GM19025 (cell line): ENCODE results near the gene IFI35.
"Not testable (repeated sequence)": the region's sequence is repeated elsewhere in the genome, so short reads cannot be mapped to it uniquely, and the experiment has no call there.

ENCODE experiments used
- ATAC-seq: cut with Tn5 transposase; IDR thresholded peaks from one replicate; pipeline ENCODE4 v1.9.1; 2021; ENCODE audit warnings: mild to moderate bottlenecking, low read depth, moderate library complexity; ENCODE audit not compliant: unreplicated experiment

Gene IFI35

DNA sequence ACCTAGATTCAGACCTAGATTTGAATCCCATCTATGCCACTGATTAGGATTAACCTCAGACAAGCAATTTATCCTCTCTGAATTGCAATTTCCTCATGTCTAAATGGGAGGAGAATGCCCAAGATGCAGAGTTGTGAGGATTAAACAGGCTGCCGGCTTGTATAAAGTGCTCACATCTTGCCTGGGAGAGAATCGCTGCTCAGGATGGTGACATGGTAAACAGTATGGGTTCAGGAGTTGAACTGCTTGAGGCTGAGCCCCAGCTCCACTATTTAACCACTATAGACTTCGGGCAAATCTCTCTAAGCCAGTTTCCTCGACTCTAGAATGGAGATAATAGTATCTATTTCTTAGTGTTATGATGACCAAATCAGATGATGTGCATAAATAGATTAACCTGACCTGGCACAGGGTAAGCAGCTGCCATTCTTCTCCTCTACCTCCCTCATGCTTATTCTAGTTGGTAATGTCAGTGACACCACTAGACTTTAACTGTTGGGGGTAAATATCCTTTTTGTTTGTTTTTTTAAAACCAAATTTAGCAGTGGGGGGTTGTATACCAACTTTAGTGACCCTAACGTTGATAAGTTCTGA, 9.1 kb upstream of the IFI35 start:
- ATAC-seq = no peak

DNA sequence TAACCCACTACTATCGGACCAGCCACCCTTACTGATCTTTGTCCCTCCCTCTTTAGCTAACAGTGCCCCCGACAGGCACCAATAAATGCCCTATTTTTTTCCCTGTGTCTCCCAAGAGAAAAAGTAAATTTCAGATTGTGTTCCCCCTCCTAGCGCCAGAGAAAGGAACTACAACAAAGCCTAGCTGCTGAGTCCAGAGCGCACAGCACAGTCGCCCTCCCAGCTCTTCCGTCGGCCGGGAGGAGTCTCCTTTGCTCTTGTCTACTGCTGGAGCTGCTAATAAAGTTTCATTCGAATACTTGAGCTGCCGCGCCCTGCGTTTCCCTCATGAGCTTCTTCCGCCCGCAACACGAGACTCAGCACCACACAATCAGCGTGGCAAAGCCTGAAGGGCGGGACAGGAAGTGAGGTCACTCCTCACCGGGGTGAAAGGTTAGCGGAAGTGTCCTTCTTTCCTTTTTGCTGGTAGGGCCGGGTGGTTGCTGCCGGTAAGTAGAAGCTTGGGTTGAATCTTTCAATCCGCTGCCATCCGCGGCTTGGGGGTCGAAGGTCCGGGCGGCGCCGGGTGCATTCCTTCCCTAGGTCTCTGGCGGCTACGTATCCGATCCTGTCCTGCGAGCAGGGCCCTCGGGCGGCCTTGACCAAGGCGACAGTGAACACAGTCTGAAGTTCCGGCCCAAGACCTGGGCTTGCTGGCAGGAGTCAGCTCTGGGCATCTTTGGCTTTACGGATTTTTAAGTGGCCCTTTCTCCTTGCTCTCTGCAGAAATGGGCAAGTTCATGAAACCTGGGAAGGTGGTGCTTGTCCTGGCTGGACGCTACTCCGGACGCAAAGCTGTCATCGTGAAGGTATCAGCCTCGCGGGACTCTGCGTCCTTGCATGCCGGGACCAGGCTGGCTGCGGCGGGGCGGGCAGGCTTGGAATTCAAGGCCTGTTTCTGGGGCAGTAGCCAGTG, 8.3 kb upstream of the IFI35 start, which contains the start of gene RPL27:
Gene RPL27 (plus strand): TSS at position 436 of the 955 bp plus-strand sequence. CDS start 332 bp downstream, at position 768.
- peak; percentile 95 for ATAC-seq

DNA sequence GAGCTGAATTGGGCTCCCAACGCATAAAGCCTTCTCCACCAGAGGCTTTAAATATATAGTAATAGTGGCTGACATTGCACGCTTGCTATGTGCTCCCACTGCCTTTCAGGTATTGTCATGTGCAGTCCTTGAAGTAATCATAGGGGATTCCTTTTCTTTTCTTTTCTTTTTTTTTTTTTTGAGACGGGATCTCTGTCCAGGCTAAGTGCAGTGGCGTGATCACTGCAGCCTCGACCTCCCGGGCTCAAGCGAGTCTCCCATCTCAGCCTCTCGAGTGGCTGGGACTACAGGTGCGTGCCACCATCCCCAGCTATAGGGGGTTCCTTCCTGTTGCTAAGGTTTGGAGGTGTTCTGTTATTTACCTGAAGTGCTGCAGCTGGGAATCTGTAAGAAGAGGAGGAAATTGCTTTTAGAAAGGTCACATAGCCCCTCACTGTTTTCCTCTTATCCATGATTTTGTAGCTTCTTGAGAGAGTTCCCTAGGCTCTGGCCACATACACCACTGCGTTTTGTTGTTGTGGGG, 7.5 kb upstream of the IFI35 start:
- ATAC-seq = no peak

DNA sequence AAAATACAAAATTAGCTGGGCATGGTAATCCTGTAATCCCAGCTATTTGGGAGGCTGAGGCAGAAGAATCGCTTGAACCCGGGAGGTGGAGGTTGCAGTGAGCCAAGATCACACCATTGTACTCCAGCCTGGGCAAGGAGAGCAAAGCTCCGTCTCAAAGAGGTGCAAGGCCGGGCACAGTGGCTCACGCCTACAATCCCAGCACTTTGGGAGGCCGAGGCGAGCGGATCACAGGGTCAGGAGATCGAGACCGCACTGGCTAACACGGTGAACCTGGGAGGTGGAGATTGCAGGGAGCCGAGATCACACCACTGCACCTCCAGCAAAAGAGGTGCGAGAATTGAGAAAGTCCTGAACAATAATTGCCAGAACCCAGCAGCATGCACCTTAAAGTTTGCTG, 5.7 kb upstream of the IFI35 start:
- not testable (repeated sequence) for ATAC-seq

DNA sequence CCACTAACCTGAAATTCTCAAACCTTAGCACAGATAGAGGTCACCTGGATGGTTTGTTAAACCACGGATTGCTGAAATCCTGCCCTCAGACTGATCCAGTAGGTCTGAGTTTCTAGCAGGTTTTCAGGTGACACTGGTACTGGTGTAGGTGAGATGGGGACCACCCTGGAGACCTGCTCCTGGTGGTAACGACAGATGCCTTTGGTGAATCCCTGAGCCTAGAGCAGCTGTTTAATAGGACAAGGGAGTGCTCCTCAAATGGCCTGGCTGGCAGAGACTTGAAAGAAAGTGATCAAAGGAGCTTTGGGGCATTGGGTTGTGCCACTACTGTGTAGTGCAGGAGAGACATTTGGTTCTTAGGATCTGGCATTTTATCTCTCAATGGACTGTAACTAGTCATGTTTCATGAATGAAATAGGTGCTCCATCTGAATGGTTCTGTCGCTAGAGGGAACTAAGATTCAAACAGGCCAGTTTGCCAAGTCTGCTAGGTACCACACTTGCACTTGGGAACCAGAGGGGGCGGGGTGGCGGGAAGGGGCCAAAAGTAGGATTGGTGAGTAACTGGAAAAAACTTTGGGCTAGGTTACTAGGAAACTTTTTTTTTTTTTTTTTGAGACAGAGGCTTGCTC, 2.9 kb upstream of the IFI35 start:
- ATAC-seq = no peak

DNA sequence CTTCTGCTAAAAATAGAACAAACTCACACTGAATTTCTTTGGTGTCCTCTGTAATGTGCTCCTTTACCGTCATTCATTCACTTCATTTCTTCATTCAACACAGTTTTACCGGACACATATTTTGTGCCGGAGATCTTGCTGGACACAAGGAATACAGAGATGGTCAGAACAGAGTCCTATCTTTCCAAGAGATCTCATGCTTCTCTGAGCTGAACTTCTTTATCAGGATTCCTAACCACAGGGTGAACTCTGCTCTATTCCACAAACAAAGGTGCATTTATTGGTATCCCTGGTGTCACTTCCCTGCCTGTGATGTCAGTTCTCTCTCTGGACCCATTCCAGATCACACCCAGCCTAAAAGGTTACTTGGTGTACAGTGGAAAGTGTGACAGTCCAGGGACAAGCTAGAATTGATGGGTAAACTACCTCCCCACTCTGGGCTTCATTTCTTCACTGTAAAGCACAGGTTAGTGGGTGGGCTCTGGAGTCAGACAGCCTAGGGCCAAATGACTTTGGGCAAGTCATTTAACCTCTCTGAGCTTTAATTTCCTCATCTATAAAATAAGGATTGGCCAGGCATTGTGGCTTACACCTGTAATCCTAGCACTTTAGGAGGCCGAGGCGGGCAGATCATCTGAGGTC, 4.2 kb downstream of the IFI35 start:
- ATAC-seq = no peak

DNA sequence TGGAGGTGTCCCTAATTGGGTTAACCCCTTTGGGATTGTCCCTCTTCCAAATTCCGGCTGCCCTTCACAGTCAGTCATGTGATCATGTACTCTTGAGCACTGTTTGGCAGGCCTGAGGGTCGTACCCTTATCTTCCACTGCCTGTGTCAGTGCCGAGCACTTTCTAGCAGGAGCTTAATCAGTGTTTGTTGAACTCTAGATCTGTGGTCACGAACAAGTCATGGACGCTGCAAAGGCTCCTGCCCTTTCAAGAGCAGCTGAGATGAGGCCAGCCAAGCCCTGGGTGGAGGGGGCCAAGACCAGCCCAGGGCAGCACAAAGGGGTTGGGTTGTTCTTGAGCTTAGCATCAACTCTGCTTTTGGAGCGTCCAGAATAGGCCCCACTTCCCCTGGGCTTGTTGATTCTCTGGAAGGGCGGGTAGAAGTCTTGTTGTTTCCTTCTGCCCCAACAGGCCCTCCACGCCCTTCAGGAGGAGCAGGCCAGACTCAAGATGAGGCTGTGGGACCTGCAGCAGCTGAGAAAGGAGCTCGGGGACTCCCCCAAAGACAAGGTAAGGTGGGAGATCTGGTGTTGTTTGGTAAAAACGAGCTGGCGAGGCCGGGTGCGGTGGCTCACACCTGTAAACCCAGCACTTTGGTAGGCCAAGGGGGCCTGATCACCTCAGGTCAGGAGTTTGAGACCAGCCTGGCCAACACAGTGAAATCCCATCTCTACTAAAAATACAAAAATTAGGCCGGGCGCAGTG, 5.3 kb downstream of the IFI35 start:
- no peak for ATAC-seq

DNA sequence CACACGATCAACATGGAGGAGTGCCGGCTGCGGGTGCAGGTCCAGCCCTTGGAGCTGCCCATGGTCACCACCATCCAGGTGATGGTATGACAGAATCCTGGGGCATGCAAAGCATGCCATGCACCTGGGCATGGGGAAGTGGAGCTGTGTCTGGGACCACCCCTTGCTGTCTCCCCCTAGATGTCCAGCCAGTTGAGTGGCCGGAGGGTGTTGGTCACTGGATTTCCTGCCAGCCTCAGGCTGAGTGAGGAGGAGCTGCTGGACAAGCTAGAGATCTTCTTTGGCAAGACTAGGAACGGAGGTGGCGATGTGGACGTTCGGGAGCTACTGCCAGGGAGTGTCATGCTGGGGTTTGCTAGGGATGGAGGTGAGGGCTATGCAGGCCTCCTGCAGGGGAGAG, 6.7 kb downstream of the IFI35 start:
- ATAC-seq = no peak

DNA sequence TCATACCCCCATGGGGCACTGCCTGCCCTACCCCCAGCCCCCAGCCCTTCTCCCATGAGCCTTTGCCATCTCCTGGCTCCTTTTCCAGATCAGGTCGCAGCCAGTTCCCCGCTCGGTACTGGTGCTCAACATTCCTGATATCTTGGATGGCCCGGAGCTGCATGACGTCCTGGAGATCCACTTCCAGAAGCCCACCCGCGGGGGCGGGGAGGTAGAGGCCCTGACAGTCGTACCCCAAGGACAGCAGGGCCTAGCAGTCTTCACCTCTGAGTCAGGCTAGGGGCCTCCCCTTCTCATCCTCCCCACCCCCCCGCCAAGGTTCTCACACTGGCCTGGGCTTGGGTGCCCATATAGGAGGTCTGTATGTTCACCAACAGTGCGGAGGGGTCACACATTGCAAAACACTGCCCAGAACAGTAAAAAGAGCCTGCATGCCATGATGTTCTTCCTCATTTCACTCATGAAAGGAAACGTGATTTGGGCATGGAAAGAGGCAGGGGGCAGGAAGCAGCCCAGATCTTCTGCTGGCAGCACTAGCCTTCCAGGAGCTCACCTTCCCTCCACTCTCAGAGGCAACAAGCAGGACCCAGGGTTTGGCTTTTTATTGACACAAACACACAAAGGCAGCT, 7.5 kb downstream of the IFI35 start:
- no peak for ATAC-seq

DNA sequence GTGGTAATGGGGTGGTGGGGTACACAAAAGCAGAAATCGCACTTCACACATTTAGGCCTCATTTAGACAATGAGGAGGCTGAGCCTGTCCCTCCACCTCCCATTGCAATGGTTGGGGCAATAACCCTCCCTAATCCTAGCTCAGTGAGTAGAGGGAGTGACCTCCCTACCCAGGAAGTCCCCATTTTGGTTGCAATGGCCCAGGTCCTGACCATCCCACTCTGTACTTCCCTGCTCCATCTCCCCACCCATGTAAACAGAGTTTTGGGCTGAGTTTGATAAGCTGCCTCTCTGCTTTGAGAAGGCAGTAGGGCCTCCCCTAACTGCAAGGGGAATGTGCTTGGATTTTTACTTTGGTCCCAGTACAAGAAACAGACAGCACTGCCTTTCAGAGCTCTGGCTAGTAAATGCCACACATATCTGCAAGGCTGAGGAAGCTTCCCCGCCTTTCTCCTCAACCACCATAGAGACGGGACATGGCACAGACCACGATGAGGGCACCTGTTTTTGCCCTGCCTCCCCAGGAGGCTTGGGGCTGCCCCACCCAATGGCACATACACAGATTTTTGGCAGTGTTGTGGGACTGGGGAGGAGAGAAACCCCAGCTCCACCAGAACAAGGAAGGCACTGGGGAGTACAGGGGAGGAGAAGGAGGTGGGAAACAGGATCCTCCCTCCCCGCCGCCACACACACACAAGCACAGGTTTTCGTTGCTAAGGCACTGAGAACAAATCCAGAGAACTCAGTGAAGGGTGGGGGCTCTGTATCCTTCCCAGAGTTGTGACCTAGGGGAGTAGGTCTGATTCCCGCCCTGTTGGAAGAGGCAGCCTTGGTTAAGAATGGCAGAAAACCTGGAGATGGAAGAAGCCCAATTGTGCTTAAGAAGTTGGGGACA, 8.3 kb downstream of the IFI35 start:
- no peak for ATAC-seq

DNA sequence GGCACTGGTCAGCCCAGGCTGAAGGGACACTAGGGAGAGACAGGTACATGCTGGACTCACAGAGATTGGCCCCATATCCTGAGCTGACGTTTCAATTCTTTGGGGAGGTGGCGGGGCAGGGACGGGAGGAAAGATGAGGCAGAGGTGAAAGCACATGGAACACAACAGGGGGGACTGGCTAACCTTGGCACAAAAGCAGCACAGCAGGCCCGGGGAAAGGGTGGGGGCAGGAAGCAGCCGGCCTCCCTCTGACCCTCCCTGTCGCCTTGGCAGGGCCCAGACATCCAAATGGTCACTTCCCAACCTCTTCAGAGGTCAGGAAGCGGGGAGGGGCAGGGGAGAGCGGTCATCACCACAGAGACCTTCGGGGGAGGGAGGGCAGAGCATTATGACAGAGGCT, 9.0 kb downstream of the IFI35 start:
- ATAC-seq = no peak

DNA sequence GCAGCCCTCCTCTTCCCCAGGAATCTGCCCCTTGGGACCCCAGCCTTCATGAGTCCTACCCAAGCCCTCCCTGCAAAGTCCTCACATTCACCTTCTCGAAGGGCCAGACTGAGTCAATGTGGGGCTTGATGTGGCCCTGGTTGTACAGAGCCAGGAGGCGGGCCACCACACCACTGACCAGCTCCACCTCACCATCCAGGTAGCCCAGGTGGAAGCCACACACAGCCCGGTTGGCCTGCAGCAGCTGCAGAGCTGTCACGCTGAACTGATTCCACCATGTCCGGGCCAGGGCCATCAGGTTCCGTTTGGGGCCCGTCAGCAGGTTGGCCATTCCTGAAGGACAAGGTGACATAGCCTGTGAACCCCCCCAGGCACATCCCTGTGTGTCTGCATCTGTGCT, 9.6 kb downstream of the IFI35 start:
- ATAC-seq = no peak

DNA sequence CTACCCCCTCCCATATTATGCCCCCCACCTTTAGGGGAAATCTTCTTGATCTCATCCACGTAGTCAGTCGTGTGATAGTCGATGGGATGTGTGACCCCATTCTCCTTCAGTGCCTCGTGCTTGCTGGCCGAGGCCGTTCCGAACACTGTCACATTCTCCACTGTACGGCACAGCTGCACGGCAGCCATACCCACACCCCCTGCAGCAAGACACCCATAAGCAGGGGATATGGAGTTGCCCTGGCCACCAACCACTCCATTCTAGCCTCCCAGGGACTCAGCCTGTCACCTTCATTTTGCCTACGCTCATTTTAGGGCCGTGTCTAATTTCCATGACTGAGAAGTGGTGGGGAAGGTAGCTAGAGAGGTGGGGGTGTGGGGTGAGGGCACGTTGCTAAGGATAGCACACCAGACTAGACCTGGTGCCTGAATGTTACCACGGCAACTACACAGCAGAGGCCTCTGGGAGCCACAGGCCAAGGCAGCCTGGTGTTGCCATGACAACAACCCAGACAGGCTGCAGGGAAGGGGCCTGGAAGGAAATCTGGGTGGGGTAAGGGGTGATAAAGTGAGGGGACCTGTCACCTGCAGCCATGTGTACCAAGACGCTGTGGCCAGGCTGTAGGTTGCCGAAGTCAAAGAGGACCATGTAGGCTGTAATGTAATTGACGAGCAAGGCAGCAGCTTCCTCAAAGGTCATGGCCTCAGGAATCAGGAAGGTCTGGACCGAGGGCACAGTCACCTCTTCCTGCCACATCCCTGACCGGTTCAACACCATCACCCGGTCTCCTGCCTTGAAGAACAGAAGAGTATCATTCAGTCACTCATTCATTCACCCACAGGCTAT, 11.6 kb downstream of the IFI35 start:
- ATAC-seq = no peak

DNA sequence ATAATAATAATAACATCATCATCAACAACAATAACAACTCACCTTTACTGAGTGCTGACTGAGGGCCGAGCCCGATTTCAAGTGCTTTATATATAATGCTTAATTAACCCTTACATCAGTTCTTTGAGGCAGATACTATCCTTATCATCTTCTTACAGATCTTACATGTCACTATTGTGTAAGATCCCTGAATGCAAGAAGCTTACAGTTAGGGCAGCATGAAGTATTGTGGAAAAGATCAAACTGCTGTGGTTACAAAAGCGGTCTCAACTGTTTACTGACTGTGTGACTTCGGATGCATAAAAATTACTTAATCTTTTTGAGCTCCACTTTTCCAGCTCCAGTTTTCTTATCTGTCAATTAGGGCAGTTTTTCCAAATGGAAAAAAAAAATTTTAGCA, 12.3 kb downstream of the IFI35 start:
- no peak for ATAC-seq

DNA sequence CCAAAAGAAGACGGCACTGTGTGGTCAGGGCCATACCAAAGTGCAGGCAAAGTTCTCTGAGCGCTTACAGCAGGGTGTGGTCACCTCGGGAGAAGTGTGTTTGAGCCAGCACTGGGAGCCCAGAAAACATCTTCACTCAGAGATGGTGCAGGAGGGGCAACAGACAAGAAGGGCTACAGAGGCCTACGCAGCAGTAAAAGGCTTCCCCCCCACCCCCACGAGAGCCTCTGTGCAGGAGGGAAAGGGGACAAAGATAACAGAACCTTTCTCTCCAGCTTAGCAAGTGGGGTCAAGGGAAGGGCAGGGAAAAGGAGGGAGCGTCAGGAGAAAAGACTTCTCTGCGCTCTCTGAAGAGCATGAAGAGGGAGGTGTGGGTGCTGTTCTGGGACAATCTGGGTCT, 12.8 kb downstream of the IFI35 start:
- ATAC-seq = no peak

DNA sequence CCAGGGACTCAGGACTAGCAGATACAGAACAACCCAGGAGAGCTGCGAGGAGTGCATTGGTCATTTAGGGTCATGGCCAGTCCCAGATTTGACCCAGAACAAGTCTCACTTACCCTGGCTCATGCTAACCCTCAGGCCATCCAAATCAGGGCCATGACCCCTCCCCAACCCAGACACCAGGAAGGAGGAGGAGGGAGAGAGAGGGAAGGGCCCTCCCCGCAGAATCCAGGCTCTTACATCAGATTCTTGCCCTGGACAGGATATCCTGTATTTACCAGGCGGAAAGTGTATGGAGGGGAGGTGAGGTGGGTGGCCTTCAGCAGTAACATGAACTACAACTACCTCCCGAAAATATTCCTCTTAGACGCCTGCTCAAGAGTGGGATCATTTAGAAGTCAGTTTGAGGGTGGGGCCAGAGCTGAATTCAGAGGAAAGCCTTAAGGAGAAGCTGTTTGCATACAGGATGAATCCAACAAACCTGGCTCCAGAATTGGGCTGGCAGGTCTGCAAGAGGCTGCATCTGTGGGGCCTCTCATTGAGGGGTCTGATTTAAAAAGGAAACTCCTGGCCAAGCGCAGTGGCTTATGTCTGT, 13.5 kb downstream of the IFI35 start:
- no peak for ATAC-seq
